GM19239 (cell line): ENCODE data around the gene SHISA5.

Experiments used
- DNase-seq: peaks from one replicate; pipeline ENCODE4 v3.0.0; 2011; ENCODE audit warnings: low spot score; ENCODE audit not compliant: insufficient read length
- FAIRE-seq: peaks from 2 replicates; lab custom pipeline; 2011; peaks lifted over from hg19 to GRCh38; lab: Jason Lieb, UNC

SHISA5 gene

DNA sequence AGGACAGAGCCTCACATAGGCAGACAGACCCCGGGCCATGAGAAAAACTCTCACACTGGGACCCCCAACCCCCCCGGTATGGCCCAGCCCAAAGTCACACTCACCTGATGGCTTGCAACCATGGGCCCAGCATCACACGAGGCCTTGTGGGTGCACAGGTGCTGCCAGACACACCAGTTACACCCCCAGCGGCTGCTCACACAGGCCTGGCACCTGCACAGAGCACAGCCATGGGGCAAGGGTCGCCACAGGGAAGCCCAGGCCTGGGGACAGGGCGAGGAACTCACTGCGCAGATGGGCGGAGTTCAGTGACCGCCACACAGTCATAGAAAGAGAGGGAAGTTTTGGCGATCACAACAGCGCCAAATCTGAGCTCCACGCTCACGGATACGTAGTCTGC, 83.4 kb downstream of the SHISA5 start:
- DNase-seq (no peak), FAIRE-seq (no peak)

DNA sequence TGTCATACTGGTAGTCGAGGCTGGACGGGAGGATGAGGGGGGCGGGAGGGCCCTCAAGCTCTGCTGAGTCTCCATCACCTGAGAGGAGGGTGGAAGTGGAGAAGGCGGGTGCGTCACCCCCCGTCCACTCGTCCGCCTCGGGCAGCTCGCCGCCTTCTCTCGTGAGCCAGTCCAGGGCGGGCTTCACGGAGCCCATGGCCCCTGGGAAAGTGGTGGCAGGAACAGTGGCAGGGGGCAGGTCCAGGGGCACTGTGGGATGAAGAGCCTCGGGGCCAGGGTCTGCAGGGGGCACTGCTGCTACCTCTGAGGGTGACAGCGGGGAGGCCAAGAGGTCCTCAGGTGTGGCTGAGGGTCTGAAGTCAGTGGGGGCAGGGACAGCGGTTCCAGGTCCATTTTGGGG, 84.4 kb downstream of the SHISA5 start:
- DNase-seq (no peak), FAIRE-seq (no peak)

DNA sequence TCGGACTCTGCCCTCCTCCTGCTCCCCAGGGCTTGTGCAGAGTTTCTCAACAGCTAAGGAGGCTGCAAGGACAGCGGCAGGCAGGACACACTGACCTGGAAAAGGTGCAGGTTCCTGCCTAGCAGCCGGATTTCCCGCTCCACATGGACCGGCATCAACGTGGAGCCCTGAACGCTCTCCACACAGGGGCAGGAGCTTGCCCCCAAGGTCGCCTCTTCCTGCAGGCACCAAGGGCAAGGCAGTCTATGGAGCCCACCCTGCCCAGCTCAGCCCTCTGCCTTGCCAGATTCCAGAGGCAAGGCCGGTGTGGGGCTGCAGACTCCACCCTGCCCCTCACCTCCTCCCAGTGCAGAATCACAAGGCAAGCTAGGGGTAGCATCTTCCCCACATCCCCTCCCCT, 84.8 kb downstream of the SHISA5 start:
- no peak for FAIRE-seq
- no peak for DNase-seq

- DNase-seq (no peak), FAIRE-seq (no peak)
Observed at GRCh38 chr3:48418651-48419050, 85.3 kb downstream of the SHISA5 start.

DNA sequence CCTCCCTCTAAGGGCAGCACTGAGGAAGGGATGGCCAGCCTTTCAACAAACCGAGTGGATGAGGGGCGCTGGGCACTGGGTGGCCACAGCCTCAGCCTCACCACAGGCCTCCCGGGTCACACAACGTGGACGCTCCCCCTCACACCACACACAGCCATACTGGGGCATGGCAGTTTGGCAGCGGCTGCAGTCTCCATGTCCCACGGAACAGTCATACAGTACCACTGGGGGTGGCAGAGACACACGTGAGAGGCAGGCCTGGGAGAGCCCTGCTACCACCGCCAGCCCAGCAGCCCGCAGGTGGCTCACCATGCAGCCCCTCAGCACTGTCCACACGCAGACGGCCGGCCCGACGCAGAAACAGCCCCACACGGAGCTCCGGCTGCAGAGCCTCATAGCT, 85.8 kb downstream of the SHISA5 start:
- FAIRE-seq = no peak
- no peak for DNase-seq
